ENCODE measurements around the gene RABGAP1L. TPM values are rescaled to one million over a fixed set of nuclear protein-coding genes. Genes with fewer than 3 reads are reported as not detected.

RABGAP1L gene
- total RNA-seq, 2 donors from 2014 or later: 37.9 to 59.8 TPM

- DNase-seq (ENCODE audit: low spot score) (no peak), ATAC-seq (ENCODE audit: insufficient number of reproducible peaks, low FRiP score, low read depth) (no peak)
- Histone ChIP-seq H3K4me1 (ENCODE audit: control insufficient read depth in 1 of 2, low read depth in 2 of 2) (no peaks in the 10 kb centered on the region), H3K27ac (no peak overlapping the region), H3K36me3 (no peaks in the 10 kb centered on the region), H3K27me3 (replicated peaks; ENCODE audit: insufficient read depth) (no peaks in the 10 kb centered on the region), H3K4me3 (no peak overlapping the region), H3K9me3 (no peaks in the 10 kb centered on the region)
- TF ChIP-seq CTCF (IDR thresholded peaks at IDR 0.05): no peak
These were observed 52.2 kb downstream of the RABGAP1L start for GRCh38 chr1:174211486-174211885.

- TF ChIP-seq CTCF (IDR thresholded peaks at IDR 0.05): no peak
These were observed 56.4 kb downstream of the RABGAP1L start for GRCh38 chr1:174215766-174216165.

GRCh38 chr1:174217248-174217647, 57.9 kb downstream of the RABGAP1L start:
- Histone ChIP-seq H3K27ac (no peak overlapping the region), H3K4me1 (ENCODE audit: control insufficient read depth in 1 of 2, low read depth in 2 of 2) (no peaks in the 10 kb centered on the region), H3K4me3 (no peak overlapping the region), H3K36me3 (no peaks in the 10 kb centered on the region), H3K9me3 (no peaks in the 10 kb centered on the region), H3K27me3 (replicated peaks; ENCODE audit: insufficient read depth) (no peaks in the 10 kb centered on the region)
- ATAC-seq (ENCODE audit: insufficient number of reproducible peaks, low FRiP score, low read depth) (no peak), DNase-seq (ENCODE audit: low spot score) (no peak)
- TF ChIP-seq CTCF (IDR thresholded peaks at IDR 0.05): no peak

More at GRCh38 chr1:174215766-174216165, 56.4 kb downstream of the RABGAP1L start:
- Histone ChIP-seq H3K4me1 (ENCODE audit: control insufficient read depth in 1 of 2, low read depth in 2 of 2) (no peaks in the 10 kb centered on the region), H3K36me3 (no peaks in the 10 kb centered on the region), H3K27ac (no peak overlapping the region), H3K27me3 (replicated peaks; ENCODE audit: insufficient read depth) (no peaks in the 10 kb centered on the region), H3K4me3 (no peak overlapping the region), H3K9me3 (no peaks in the 10 kb centered on the region)
- ATAC-seq (ENCODE audit: insufficient number of reproducible peaks, low FRiP score, low read depth) (no peak), DNase-seq (ENCODE audit: low spot score) (no peak)

- Histone ChIP-seq H3K27ac (no peak overlapping the region), H3K9me3 (no peaks in the 10 kb centered on the region), H3K4me1 (ENCODE audit: control insufficient read depth in 1 of 2, low read depth in 2 of 2) (no peaks in the 10 kb centered on the region), H3K27me3 (replicated peaks; ENCODE audit: insufficient read depth) (no peaks in the 10 kb centered on the region), H3K36me3 (peaks cover 4% of the 10 kb centered on the region), H3K4me3 (no peak overlapping the region)
- ATAC-seq (ENCODE audit: insufficient number of reproducible peaks, low FRiP score, low read depth): no peak
- peak; percentile 65 for TF ChIP-seq CTCF (IDR thresholded peaks at IDR 0.05)
- no peak for DNase-seq (ENCODE audit: low spot score)
These were observed 58.7 kb downstream of the RABGAP1L start for GRCh38 chr1:174217787-174218574.

- peaks cover 4% of the 10 kb centered on the region for H3K36me3 ChIP-seq
- H3K4me1 ChIP-seq (ENCODE audit: control insufficient read depth in 1 of 2, low read depth in 2 of 2): no peaks in the 10 kb centered on the region
- H3K4me3 ChIP-seq: no peak overlapping the region
- no peak for TF ChIP-seq CTCF (IDR thresholded peaks at IDR 0.05)
- H3K9me3 ChIP-seq: no peaks in the 10 kb centered on the region
- H3K27ac ChIP-seq: no peak overlapping the region
- DNase-seq (ENCODE audit: low spot score) (no peak), ATAC-seq (ENCODE audit: insufficient number of reproducible peaks, low FRiP score, low read depth) (no peak)
- no peaks in the 10 kb centered on the region for H3K27me3 ChIP-seq (replicated peaks; ENCODE audit: insufficient read depth)
These were observed 59.7 kb downstream of the RABGAP1L start for GRCh38 chr1:174218983-174219382.

Measured in thoracic aorta (tissue), 2 donors.